ENCODE results near the gene GSTA4. TPM values are rescaled to one million over a fixed set of nuclear protein-coding genes. Genes with fewer than 3 reads are reported as not detected.

Gene GSTA4
- total RNA-seq, 2 experiments from 2014 or later: 13.1 to 14.1 TPM

GRCh38 chr6:53028467-53028866 is 33.4 kb upstream of the GSTA4 start:
- Mint-ChIP-seq H3K9me3 (no peaks in the 10 kb centered on the region), H3K27me3 (no peaks in the 10 kb centered on the region), H3K4me3 (no peak overlapping the region), H3K4me1 (ENCODE audit: low read depth) (peaks cover 10% of the 10 kb centered on the region), H3K36me3 (ENCODE audit: low read depth) (peaks cover 4% of the 10 kb centered on the region), H3K27ac (no peak overlapping the region)
- no peak for TF ChIP-seq CTCF (IDR thresholded peaks at IDR 0.05)
- intact Hi-C loops (cut with micrococcal nuclease): no loop called here
- DNase-seq: no peak
- no peak for ATAC-seq
- POLR2A ChIA-PET: no interaction called here
- CTCF ChIA-PET: interaction anchor here (1.4 kb wide), 1 partner anchor 33 kb away, joined by 3 read pairs; the partner anchor contains the start of gene GSTA4

- Mint-ChIP-seq H3K36me3 (ENCODE audit: low read depth) (peaks cover 4% of the 10 kb centered on the region), H3K4me1 (ENCODE audit: low read depth) (peaks cover 10% of the 10 kb centered on the region), H3K27me3 (no peaks in the 10 kb centered on the region), H3K27ac (no peak overlapping the region), H3K4me3 (no peak overlapping the region), H3K9me3 (no peaks in the 10 kb centered on the region)
- ATAC-seq: no peak
- intact Hi-C loops (cut with micrococcal nuclease): no loop called here
- no peak for DNase-seq
- ChIA-PET CTCF (interaction anchor here (2.3 kb wide), 1 partner anchor 32 kb away, joined by 4 read pairs; no protein-coding TSS in a partner anchor), POLR2A (no interaction called here)
- no peak for TF ChIP-seq CTCF (IDR thresholded peaks at IDR 0.05)
These were observed 32.1 kb upstream of the GSTA4 start for GRCh38 chr6:53027131-53027718.

GRCh38 chr6:53026526-53026925 is 31.4 kb upstream of the GSTA4 start:
- ChIA-PET POLR2A (no interaction called here), CTCF (interaction anchor here (2.3 kb wide), 1 partner anchor 31 kb away, joined by 4 read pairs; no protein-coding TSS in a partner anchor)
- H3K4me1 Mint-ChIP-seq (ENCODE audit: low read depth): peaks cover 10% of the 10 kb centered on the region
- no peaks in the 10 kb centered on the region for H3K27me3 Mint-ChIP-seq
- intact Hi-C loops (cut with micrococcal nuclease): no loop called here
- H3K9me3 Mint-ChIP-seq: no peaks in the 10 kb centered on the region
- ATAC-seq: peak; percentile 53
- TF ChIP-seq CTCF (IDR thresholded peaks at IDR 0.05): no peak
- no peak overlapping the region for H3K4me3 Mint-ChIP-seq
- H3K27ac Mint-ChIP-seq: no peak overlapping the region
- no peak for DNase-seq
- peaks cover 4% of the 10 kb centered on the region for H3K36me3 Mint-ChIP-seq (ENCODE audit: low read depth)

GRCh38 chr6:53023323-53023722 is 28.2 kb upstream of the GSTA4 start:
- Mint-ChIP-seq H3K27ac (no peak overlapping the region), H3K4me1 (ENCODE audit: low read depth) (peaks cover 11% of the 10 kb centered on the region), H3K9me3 (no peaks in the 10 kb centered on the region), H3K36me3 (ENCODE audit: low read depth) (peaks cover 1% of the 10 kb centered on the region), H3K4me3 (no peak overlapping the region), H3K27me3 (no peaks in the 10 kb centered on the region)
- no peak for TF ChIP-seq CTCF (IDR thresholded peaks at IDR 0.05)
- DNase-seq: no peak
- ChIA-PET POLR2A (no interaction called here), CTCF (no interaction called here)
- no peak for ATAC-seq
- intact Hi-C loops (cut with micrococcal nuclease): no loop called here

- DNase-seq: no peak
- no peaks in the 10 kb centered on the region for H3K9me3 Mint-ChIP-seq
- no peak overlapping the region for H3K27ac Mint-ChIP-seq
- peaks cover 7% of the 10 kb centered on the region for H3K36me3 Mint-ChIP-seq (ENCODE audit: low read depth)
- H3K4me3 Mint-ChIP-seq: no peak overlapping the region
- no peaks in the 10 kb centered on the region for H3K27me3 Mint-ChIP-seq
- intact Hi-C loops (cut with micrococcal nuclease): no loop called here
- no peak for TF ChIP-seq CTCF (IDR thresholded peaks at IDR 0.05)
- ATAC-seq: no peak
- H3K4me1 Mint-ChIP-seq (ENCODE audit: low read depth): peaks cover 7% of the 10 kb centered on the region
- POLR2A ChIA-PET: no interaction called here
- CTCF ChIA-PET: interaction anchor here (0.9 kb wide), 1 partner anchor 25 kb away, joined by 3 read pairs; no protein-coding TSS in a partner anchor
These were observed 25.1 kb upstream of the GSTA4 start for GRCh38 chr6:53020005-53020744.

Data from activated CD8-positive, alpha-beta T cell treated with anti-CD3 and anti-CD28 coated beads for 36 hours (primary cell).